Erythroblast (primary cell): ENCODE results near the gene HS3ST4.

Experiments
- GATA1 ChIP-seq: IDR thresholded peaks from 2 replicates; pipeline ENCODE4 v1.6.1; 2011; ENCODE audit warnings: low read depth, mild to moderate bottlenecking, control low read depth, low read length, moderate library complexity
- POLR2A ChIP-seq: IDR thresholded peaks from 2 replicates; pipeline ENCODE4 v1.6.1; 2011; ENCODE audit warnings: mild to moderate bottlenecking, low read length

DNA sequence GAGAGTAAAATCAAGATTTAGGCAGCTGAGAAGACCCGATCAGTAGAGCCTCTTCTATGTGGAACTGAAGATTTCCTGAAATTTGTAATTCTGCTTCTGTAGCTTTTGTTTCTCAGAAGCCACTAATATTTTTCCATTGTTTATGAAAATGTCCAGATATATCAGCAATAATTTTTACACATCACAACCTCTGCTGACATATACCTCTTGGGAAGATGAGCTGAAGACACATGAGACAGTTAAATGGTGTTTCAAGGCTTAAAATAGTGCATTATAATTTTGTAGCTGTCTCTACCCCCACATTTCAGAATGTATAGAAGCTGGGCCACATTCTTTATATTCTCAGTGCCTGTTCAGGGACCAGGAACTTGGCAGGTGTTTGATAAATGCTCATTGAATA lies 320.6 kb downstream of the HS3ST4 start:
- TF ChIP-seq POLR2A = no peak
- TF ChIP-seq GATA1 = no peak
